Esophagus muscularis mucosa (tissue), 4 donors: ENCODE data around the gene MYO6. TPM values are rescaled to one million over a fixed set of nuclear protein-coding genes. Genes with fewer than 3 reads are reported as not detected.

Experiments
- DNase-seq: peaks from one replicate; pipeline ENCODE4 v3.0.0-alpha.2; 2017; ENCODE audit errors: extremely low spot score
- H3K27ac ChIP-seq, 4 donors: fragments of 200-600 bp; sonication (generic); replicated peaks in 1 of 4; 1 replicate in 3 of 4; 2 replicates in 1 of 4; pipeline ENCODE4 v1.5.1; 2016 to 2019; ENCODE audit warnings: mild to moderate bottlenecking in 1 of 4
- H3K27me3 ChIP-seq, 4 donors: fragments of 200-600 bp; sonication (generic); one replicate each; pipeline versions ENCODE4 v1.5.1 to v1.6.0; 2016 to 2019
- H3K36me3 ChIP-seq, 4 donors: fragments of 200-600 bp; sonication (generic); one replicate each; pipeline ENCODE4 v1.5.1; 2016 to 2019
- H3K4me1 ChIP-seq, 4 donors: fragments of 200-600 bp; sonication (generic); one replicate each; pipeline ENCODE4 v1.5.1; 2016 to 2019
- H3K4me3 ChIP-seq, 4 donors: fragments of 200-600 bp; sonication (generic); 1 replicate in 2 of 4; 2 replicates in 2 of 4; pipeline ENCODE4 v1.5.1; 2016 to 2019; ENCODE audit warnings: mild to moderate bottlenecking in 4 of 4, moderate library complexity in 1 of 4
- H3K9me3 ChIP-seq, 4 donors: fragments of 200-600 bp; sonication (generic); 1 replicate in 3 of 4; 2 replicates in 1 of 4; pipeline ENCODE4 v1.5.1; 2016 to 2019
- CTCF ChIP-seq, 3 experiments: fragments of 200-600 bp in 2 of 3; fragments of 450-650 bp in 1 of 3; sonication (generic) in 2 of 3; IDR thresholded peaks; one replicate each; pipeline ENCODE4 v1.5.1; 2017 to 2019; ENCODE audit warnings: antibody characterized with exemption in 3 of 3, mild to moderate bottlenecking in 2 of 3, moderate library complexity in 1 of 3
- EP300 ChIP-seq: sonication (generic); formaldehyde crosslinking; IDR thresholded peaks from one replicate; pipeline ENCODE4 v1.6.1; 2017; ENCODE audit warnings: antibody characterized with exemption
- POLR2A ChIP-seq: fragments of 450-650 bp; IDR thresholded peaks from one replicate; pipeline ENCODE4 v1.6.1; 2017; ENCODE audit warnings: antibody characterized with exemption, moderate library complexity, mild to moderate bottlenecking, low read depth
- POLR2AphosphoS5 ChIP-seq, 2 donors: sonication (generic); formaldehyde crosslinking; IDR thresholded peaks; one replicate each; pipeline ENCODE4 v1.6.1; 2017; ENCODE audit warnings: antibody characterized with exemption in 2 of 2
- WGBS: methylation state at CpG from one replicate; pipeline ENCODE4 v1.1.5; 2018; 5-methylcytosine and 5-hydroxymethylcytosine counted together
- intact Hi-C: fragments of 100-400 bp; cut with DNase I; formaldehyde crosslinking; loops from one replicate; pipeline ENCODE4 v1.15.1; 2023
- total RNA-seq, 4 donors: library from RNA; depleted of rRNA; stranded (reverse); fragments of >200 nt; gene quantifications; one replicate each; pipeline versions ENCODE4 v1.1.0 to v1.2.1, GENCODE V29; 2016

Gene MYO6
- total RNA-seq, 4 donors from 2014 or later: 9.6 to 14.1 (median 12.3) TPM

DNA sequence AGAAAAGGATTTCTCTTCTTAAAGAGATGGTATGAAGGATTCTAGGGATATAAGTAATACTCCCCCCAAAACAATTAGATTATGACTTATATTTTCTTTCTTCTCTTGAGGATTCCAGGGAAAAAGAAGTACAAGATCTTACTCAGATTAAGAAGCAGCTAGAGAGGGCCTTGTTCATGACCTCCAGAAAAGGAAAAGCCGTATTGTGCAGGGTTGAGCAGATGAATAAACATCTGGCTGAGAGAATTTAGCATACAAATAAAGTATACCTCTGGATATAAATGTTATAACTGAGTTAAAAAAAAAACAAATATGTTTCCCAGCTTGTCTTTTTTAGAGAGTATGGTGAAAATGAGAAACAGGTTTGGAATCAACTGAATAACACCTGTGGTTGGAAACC lies 11.3 kb downstream of the MYO6 start:
- H3K4me1 ChIP-seq: peaks cover 0 to 4% (median 0%) of the 10 kb centered on the region in 4 donors
- no peaks in the 10 kb centered on the region for H3K36me3 ChIP-seq
- H3K27ac ChIP-seq: no peak overlapping the region
- H3K9me3 ChIP-seq: no peaks in the 10 kb centered on the region
- H3K27me3 ChIP-seq: no peaks in the 10 kb centered on the region
- intact Hi-C loops: no loop called here
- no peak for DNase-seq
- no peak for TF ChIP-seq CTCF (IDR thresholded peaks at IDR 0.05)
- WGBS: 94% methylated on average over 1 of the region's 1 CpG
- H3K4me3 ChIP-seq: no peak overlapping the region

DNA sequence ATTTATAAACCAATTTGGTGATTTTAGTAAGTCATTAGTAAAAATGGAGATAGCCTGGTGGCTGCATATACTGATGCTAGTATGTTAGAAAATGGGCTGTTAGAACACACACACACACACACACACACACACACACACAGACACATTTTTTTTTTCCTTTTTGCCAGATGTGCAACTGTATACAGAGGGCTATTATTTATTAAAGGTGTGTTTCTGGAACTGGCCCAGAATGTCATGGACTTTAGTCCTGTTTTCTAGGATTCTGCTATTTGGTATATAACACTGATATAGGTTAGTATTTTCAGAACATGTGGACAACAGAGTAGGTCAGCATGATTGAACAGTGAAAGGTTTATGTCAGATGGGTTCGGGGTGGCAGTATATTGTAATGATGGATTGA lies 12.4 kb downstream of the MYO6 start:
- Histone ChIP-seq H3K36me3 (no peaks in the 10 kb centered on the region), H3K27ac (no peak overlapping the region), H3K27me3 (no peaks in the 10 kb centered on the region), H3K4me1 (peaks cover 0 to 4% (median 0%) of the 10 kb centered on the region in 4 donors), H3K4me3 (no peak overlapping the region), H3K9me3 (no peaks in the 10 kb centered on the region)
- no peak for TF ChIP-seq EP300
- TF ChIP-seq CTCF (IDR thresholded peaks at IDR 0.05): no peak
- no peak for TF ChIP-seq POLR2A
- TF ChIP-seq POLR2AphosphoS5 (IDR thresholded peaks at IDR 0.05): no peak
- no peak for DNase-seq
- intact Hi-C loops: no loop called here
- 100% methylated on average over 1 of the region's 1 CpG for WGBS

- DNase-seq: no peak
- Histone ChIP-seq H3K4me3 (no peak overlapping the region), H3K36me3 (no peaks in the 10 kb centered on the region), H3K4me1 (peaks cover 0 to 4% (median 0%) of the 10 kb centered on the region in 4 donors), H3K27ac (no peak overlapping the region), H3K9me3 (no peaks in the 10 kb centered on the region), H3K27me3 (no peaks in the 10 kb centered on the region)
- intact Hi-C loops: no loop called here
- TF ChIP-seq POLR2A: no peak
- TF ChIP-seq CTCF (IDR thresholded peaks at IDR 0.05): no peak
- no peak for TF ChIP-seq POLR2AphosphoS5 (IDR thresholded peaks at IDR 0.05)
- no peak for TF ChIP-seq EP300
- WGBS: 94% methylated on average over 8 of the region's 8 CpGs
Measured at GRCh38 chr6:75762063-75762462, 13.0 kb downstream of the MYO6 start.

- no peak overlapping the region for H3K27ac ChIP-seq
- no peaks in the 10 kb centered on the region for H3K4me1 ChIP-seq
- no peaks in the 10 kb centered on the region for H3K27me3 ChIP-seq
- H3K4me3 ChIP-seq: no peak overlapping the region
- DNase-seq: no peak
- no peaks in the 10 kb centered on the region for H3K9me3 ChIP-seq
- no peak for TF ChIP-seq POLR2AphosphoS5 (IDR thresholded peaks at IDR 0.05)
- TF ChIP-seq EP300: no peak
- no peak for TF ChIP-seq POLR2A
- TF ChIP-seq CTCF (IDR thresholded peaks at IDR 0.05): no peak
- H3K36me3 ChIP-seq: no peaks in the 10 kb centered on the region
- intact Hi-C loops: no loop called here
Measured at GRCh38 chr6:75766387-75766786, 17.3 kb downstream of the MYO6 start.

- Histone ChIP-seq H3K4me3 (no peak overlapping the region), H3K4me1 (peaks cover 0 to 6% (median 0%) of the 10 kb centered on the region in 4 donors), H3K27me3 (no peaks in the 10 kb centered on the region), H3K9me3 (no peaks in the 10 kb centered on the region), H3K36me3 (no peaks in the 10 kb centered on the region), H3K27ac (no peak overlapping the region)
- DNase-seq: no peak
- intact Hi-C loops: no loop called here
- TF ChIP-seq EP300 (no peak), CTCF (IDR thresholded peaks at IDR 0.05) (no peak), POLR2A (no peak), POLR2AphosphoS5 (IDR thresholded peaks at IDR 0.05) (no peak)
- 94% methylated on average over 5 of the region's 5 CpGs for WGBS
Measured at GRCh38 chr6:75770844-75771243, 21.8 kb downstream of the MYO6 start.
